ENCODE results near the gene THYN1. TPM values are rescaled to one million over a fixed set of nuclear protein-coding genes. Genes with fewer than 3 reads are reported as not detected.

Gene THYN1
- total RNA-seq, 1 experiment from 2014 or later: 33.6 TPM

DNA sequence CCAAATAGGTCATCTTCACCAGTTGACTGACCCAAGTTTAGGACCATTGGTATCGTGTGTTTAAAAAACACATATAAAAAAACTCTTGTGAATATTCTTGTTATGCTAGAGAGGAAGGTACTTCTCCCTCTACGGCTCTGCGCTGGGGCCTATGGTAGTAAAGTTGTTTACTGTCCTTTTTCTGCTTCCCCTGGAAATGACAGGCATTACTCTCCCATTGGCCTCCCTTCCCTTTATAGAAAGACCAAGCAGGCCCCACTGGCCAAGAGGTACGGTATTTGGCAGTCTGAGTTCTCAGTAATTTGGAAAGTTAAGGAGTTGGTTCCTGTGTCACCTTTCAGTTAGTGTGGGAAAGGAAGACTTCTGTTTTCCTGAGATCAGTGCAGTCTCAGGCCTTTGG, 6.5 kb downstream of the THYN1 start:
- H3K36me3 ChIP-seq (ENCODE audit: control insufficient read depth, insufficient read depth, low read length): no peaks in the 10 kb centered on the region; the same call in 1 of the 2 replicates
- DNase-seq (ENCODE audit: low read depth, low spot score) (no peak), ATAC-seq (no peak)
- no TSS peak for BruUV-seq (replicated peaks)
- ChIA-PET POLR2A (no interaction called here), CTCF (no interaction called here)
- H3K27me3 ChIP-seq (ENCODE audit: control insufficient read depth, insufficient read depth, low read length): no peaks in the 10 kb centered on the region
- H3K9me3 ChIP-seq (ENCODE audit: control insufficient read depth, insufficient read depth, low read depth, low read length): no peaks in the 10 kb centered on the region
- no peak overlapping the region for H3K27ac ChIP-seq (ENCODE audit: low read length)
- no peaks in the 10 kb centered on the region; the same call in 1 of the 2 replicates for H3K4me1 ChIP-seq (ENCODE audit: control insufficient read depth, insufficient read depth, low read length)
- TF ChIP-seq SIN3A (IDR thresholded peaks at IDR 0.05; ENCODE audit: borderline replicate concordance, insufficient read depth, low read depth, low read length) (no peak), POLR2AphosphoS5 (IDR thresholded peaks at IDR 0.05; ENCODE audit: low read depth, low read length) (no peak), TCF7L2 (IDR thresholded peaks at IDR 0.05; ENCODE audit: low read depth, low read length) (no peak)
- in situ Hi-C loops (cut with HindIII; ENCODE audit: low pct_unique_long_range_greater_than_20kb, low sequenced_read_pairs): no loop called here
- no peak overlapping the region for H3K4me3 ChIP-seq (ENCODE audit: low read depth in 2 of 2, low read length in 2 of 2)
- intact Hi-C loops (cut with micrococcal nuclease; ENCODE audit: unreplicated experiment): no loop called here

GRCh38 chr11:134246100-134246499, 7.1 kb downstream of the THYN1 start:
- CTCF ChIA-PET: no interaction called here
- no peak overlapping the region for H3K27ac ChIP-seq (ENCODE audit: low read length)
- no peaks in the 10 kb centered on the region for H3K9me3 ChIP-seq (ENCODE audit: control insufficient read depth, insufficient read depth, low read depth, low read length)
- no peaks in the 10 kb centered on the region; the same call in 1 of the 2 replicates for H3K36me3 ChIP-seq (ENCODE audit: control insufficient read depth, insufficient read depth, low read length)
- H3K4me3 ChIP-seq (ENCODE audit: low read depth in 2 of 2, low read length in 2 of 2): no peak overlapping the region
- in situ Hi-C loops (cut with HindIII; ENCODE audit: low pct_unique_long_range_greater_than_20kb, low sequenced_read_pairs): no loop called here
- POLR2A ChIA-PET: no interaction called here
- intact Hi-C loops (cut with micrococcal nuclease; ENCODE audit: unreplicated experiment): no loop called here
- no peaks in the 10 kb centered on the region for H3K27me3 ChIP-seq (ENCODE audit: control insufficient read depth, insufficient read depth, low read length)
- BruUV-seq (replicated peaks): no TSS peak
- H3K4me1 ChIP-seq (ENCODE audit: control insufficient read depth, insufficient read depth, low read length): no peaks in the 10 kb centered on the region
- DNase-seq (ENCODE audit: low read depth, low spot score) (no peak), ATAC-seq (no peak)
- TF ChIP-seq, protein P1, sequence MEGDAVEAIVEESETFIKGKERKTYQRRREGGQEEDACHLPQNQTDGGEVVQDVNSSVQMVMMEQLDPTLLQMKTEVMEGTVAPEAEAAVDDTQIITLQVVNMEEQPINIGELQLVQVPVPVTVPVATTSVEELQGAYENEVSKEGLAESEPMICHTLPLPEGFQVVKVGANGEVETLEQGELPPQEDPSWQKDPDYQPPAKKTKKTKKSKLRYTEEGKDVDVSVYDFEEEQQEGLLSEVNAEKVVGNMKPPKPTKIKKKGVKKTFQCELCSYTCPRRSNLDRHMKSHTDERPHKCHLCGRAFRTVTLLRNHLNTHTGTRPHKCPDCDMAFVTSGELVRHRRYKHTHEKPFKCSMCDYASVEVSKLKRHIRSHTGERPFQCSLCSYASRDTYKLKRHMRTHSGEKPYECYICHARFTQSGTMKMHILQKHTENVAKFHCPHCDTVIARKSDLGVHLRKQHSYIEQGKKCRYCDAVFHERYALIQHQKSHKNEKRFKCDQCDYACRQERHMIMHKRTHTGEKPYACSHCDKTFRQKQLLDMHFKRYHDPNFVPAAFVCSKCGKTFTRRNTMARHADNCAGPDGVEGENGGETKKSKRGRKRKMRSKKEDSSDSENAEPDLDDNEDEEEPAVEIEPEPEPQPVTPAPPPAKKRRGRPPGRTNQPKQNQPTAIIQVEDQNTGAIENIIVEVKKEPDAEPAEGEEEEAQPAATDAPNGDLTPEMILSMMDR (IDR thresholded peaks at IDR 0.05): no peak
- TF ChIP-seq SIN3A (IDR thresholded peaks at IDR 0.05; ENCODE audit: borderline replicate concordance, insufficient read depth, low read depth, low read length) (no peak), POLR2AphosphoS5 (IDR thresholded peaks at IDR 0.05; ENCODE audit: low read depth, low read length) (no peak), REST (IDR thresholded peaks at IDR 0.05; ENCODE audit: insufficient read depth in 1 of 2, low read depth in 2 of 2, low read length in 1 of 2) (no peak), TCF7L2 (IDR thresholded peaks at IDR 0.05; ENCODE audit: low read depth, low read length) (no peak)

GRCh38 chr11:134245434-134245833, 7.7 kb downstream of the THYN1 start:
- Histone ChIP-seq H3K36me3 (ENCODE audit: control insufficient read depth, insufficient read depth, low read length) (no peaks in the 10 kb centered on the region; the same call in 1 of the 2 replicates), H3K9me3 (ENCODE audit: control insufficient read depth, insufficient read depth, low read depth, low read length) (no peaks in the 10 kb centered on the region), H3K4me1 (ENCODE audit: control insufficient read depth, insufficient read depth, low read length) (no peaks in the 10 kb centered on the region), H3K27me3 (ENCODE audit: control insufficient read depth, insufficient read depth, low read length) (no peaks in the 10 kb centered on the region), H3K4me3 (ENCODE audit: low read depth in 2 of 2, low read length in 2 of 2) (no peak overlapping the region), H3K27ac (ENCODE audit: low read length) (no peak overlapping the region)
- no peak for DNase-seq (ENCODE audit: low read depth, low spot score)
- ChIA-PET CTCF (no interaction called here), POLR2A (no interaction called here)
- in situ Hi-C loops (cut with HindIII; ENCODE audit: low pct_unique_long_range_greater_than_20kb, low sequenced_read_pairs): no loop called here
- no TSS peak for BruUV-seq (replicated peaks)
- ATAC-seq: no peak
- TF ChIP-seq TCF7L2 (IDR thresholded peaks at IDR 0.05; ENCODE audit: low read depth, low read length) (no peak), POLR2AphosphoS5 (IDR thresholded peaks at IDR 0.05; ENCODE audit: low read depth, low read length) (no peak), SIN3A (IDR thresholded peaks at IDR 0.05; ENCODE audit: borderline replicate concordance, insufficient read depth, low read depth, low read length) (no peak), REST (IDR thresholded peaks at IDR 0.05; ENCODE audit: insufficient read depth in 1 of 2, low read depth in 2 of 2, low read length in 1 of 2) (no peak)
- TF ChIP-seq, protein P1 (IDR thresholded peaks at IDR 0.05): no peak
- intact Hi-C loops (cut with micrococcal nuclease; ENCODE audit: unreplicated experiment): no loop called here

All from Panc1 (cell line).